ENCODE data around the gene POLR2J.
"Not testable (repeated sequence)": the region's sequence is repeated elsewhere in the genome, so short reads cannot be mapped to it uniquely, and the experiment has no call there.

The POLR2J gene

DNA sequence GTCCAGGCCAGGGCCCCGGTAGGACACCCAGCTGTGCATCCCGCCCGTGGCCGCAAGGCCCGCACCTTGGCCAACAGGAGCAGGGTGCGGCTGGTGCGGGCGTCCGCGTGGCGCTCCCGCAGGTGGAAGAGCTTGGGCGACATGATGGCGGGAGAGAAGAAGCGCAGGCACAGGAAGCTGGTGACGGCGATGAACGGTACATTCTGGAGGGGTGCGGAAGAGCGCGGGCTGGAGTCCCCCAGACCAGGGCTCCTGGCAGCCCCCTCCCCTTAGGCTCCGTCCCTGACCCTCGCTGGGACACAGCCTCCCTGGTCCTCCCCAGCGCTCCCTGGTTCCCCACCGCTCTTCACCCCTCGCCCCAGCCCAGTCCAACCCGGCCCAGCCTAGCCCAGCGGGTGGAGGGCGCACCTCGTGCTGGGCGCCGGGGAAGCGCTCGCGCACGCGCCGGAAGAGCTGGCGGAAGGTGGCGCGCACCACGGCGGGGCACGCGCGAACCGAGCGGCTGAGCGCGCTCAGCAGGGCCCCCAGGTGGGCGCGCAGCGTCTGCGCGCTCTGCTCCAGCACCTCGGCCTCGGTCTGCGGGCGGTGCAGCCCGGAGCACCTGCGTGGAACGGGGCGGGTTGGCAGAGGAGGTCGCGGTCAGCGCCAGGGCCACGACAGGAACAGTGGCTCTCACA is 15.9 kb upstream of the POLR2J start:
- DNase-seq, result not testable (repeated sequence)

DNA sequence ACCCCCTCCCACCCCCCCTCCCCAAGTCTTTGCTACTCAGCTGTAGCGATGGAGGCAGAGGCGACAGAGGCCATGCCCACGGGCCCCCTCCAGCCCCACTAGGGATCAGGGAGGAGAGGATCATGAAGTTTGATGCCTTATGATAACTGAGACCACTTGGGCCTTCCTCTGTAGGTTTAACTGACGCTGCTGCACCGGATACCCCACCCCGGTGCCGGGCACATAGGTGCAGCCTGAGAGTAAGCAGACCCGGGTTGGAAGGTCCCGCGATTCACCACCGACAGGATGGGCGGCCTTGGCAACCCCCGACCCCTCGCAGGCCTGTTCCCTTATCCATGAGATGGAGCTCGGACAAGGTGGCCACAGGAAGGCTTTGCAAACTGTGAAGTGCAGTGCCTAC is 15.3 kb upstream of the POLR2J start:
- DNase-seq, result not testable (repeated sequence)

DNA sequence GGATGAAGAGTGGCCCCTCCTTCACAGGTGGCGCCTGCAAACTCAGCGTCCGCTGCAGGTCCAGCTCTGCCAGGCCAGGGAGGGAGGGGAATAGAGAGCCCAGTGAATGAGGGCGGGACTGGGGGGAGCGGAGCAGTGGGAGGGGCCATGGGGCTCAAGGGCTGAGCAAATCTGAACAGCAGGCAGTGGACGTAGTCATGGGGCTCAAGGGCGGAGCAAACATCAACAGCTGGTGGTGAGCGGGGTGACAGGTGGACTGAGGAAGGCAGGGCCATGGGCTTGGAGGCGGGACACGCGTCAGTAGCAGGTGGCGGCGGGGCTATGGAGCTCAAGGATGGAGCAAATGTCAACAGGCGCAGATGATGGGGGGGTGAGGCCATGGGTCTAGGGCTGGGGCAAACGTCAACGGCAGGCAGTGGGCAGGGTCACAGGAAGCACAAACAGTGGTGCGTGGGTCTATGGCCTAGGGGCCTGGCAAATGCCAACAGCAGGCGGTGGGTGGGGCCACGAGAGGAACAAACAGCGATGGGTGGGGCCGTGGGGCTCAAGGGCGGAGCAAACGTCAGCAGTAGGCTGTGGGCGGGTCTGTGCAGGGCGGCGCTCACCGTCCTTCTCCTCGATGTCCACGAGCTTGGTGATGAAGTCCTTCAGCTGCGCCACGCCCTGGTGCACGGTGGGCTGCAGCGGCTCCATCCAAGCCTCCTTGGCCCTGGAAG is 14.7 kb upstream of the POLR2J start:
- DNase-seq, result not testable (repeated sequence)

GRCh38 chr7:102490529-102491075 is 11.9 kb upstream of the POLR2J start:
- not testable (repeated sequence) for DNase-seq

GRCh38 chr7:102484317-102484716 is 5.6 kb upstream of the POLR2J start:
- DNase-seq, result not testable (repeated sequence)

- not testable (repeated sequence) for DNase-seq
These were observed 3.2 kb upstream of the POLR2J start for GRCh38 chr7:102481962-102482361.

DNA sequence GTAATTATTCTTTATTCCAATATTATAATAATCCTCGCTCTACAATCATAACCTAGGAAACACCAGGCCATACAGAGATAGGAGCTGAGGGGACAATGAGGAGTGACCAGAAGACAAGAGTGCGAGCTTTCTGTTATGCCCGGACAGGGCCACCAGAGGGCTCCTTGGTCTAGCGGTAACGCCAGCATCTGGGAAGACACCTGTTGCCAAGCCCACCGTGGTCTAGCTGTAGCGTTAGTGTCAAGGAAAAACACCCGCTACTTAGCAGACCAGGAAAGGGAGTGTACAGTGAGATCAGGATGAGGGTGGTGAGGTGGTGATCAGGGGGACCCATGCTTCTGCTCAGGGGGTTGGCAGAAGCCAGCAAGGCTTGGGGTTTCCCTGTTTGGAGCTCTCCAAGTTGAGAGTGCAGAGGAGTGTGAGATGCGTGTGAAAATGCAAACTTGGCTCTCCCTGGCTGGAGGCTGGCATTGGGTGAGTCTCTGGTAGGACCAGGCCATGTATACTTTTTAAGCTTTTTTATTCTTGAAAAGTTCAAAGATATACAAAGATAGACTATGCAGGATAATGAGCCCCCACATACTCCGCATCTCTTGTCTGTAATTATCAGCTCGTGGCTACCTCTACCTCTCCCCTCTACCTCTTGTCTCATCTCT is 1.4 kb upstream of the POLR2J start:
- not testable (repeated sequence) for DNase-seq

DNA sequence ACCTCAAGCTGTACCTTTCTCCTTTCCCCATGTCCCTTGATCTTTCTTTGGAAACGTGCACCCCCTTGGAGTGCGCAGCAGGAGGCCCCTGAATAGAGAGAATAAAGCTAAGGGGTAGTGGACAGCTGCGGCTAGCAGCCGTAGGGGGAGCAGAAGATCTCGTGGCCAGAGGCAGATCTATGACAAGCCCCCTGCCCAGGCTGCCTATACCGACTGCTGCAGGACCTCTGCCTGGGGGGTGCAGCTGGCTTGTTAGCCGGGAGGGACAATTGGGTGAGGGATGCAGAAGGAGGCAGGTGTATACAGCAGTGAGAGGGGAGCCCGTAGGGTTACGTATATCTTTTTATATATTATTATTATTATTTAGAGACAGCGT is 475 bp upstream of the POLR2J start:
- DNase-seq, result not testable (repeated sequence)

- not testable (repeated sequence) for DNase-seq
These were observed 3.8 kb downstream of the POLR2J start for GRCh38 chr7:102474736-102475435.

- DNase-seq, result not testable (repeated sequence)
These were observed 4.6 kb downstream of the POLR2J start for GRCh38 chr7:102474116-102474515.

GRCh38 chr7:102473271-102473991 is 5.3 kb downstream of the POLR2J start:
- DNase-seq, result no peak

- no peak for DNase-seq
These were observed 6.3 kb downstream of the POLR2J start for GRCh38 chr7:102472126-102473041.

DNA sequence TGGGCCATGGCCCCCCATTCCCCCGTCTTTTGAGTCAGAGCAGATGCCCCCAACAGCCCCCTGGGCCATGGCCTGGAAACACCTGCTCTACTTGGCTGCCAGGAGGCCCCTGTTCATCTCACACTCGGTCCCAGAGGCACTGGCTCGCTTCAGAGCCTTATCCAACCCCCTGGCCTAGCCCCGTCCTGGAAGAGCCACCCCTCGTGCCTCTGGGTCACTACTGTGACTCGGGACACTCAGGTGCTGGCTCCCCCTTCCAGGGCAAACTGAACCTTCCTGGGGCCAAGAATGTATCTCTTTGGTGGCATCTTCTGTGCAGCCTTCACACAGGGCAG is 7.0 kb downstream of the POLR2J start:
- DNase-seq, result no peak

DNA sequence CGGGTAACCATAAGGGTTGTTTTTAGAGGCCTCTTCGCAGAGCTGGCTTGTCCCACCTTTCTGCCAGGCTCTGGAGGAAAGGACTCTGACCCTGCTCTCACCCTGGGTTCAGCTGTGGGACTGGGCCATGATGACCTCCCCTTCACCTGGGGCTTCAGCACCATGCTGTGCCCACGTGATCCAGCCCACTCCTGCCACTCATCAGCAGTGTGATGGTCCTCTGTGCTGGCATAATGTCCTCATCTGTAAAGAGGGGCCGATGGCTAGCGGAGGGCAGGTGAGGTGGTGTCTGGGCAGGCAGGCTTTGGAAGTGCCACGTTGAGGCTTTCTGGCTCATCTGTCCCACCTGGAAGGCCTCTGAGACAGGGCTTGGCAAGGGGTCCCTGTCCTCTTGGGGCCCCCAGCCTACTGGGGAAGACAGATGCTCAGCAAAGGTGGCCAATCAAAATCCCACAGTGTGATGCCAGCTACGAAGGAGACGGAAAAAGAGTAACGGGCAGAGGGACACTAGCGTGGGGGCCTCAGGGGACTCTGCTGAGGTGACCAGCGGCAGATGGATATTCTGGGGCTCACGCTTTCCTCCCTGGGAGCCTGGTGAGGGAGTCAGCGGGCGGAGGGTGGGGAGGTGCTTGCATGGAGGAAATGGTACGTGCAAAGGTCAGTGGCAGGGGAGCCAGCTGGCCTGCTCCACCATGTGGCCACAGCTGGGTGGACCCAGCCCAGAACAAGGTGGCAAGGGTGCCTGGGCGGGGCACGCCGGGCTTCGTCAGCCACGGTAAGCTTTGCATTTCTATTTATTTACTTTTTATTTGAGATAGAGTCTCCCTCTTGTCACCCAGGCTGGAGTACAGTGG is 8.5 kb downstream of the POLR2J start:
- no peak for DNase-seq

GRCh38 chr7:102469351-102469971 is 9.3 kb downstream of the POLR2J start:
- no peak for DNase-seq

GRCh38 chr7:102468478-102469350 is 10.0 kb downstream of the POLR2J start:
- DNase-seq, result no peak

DNA sequence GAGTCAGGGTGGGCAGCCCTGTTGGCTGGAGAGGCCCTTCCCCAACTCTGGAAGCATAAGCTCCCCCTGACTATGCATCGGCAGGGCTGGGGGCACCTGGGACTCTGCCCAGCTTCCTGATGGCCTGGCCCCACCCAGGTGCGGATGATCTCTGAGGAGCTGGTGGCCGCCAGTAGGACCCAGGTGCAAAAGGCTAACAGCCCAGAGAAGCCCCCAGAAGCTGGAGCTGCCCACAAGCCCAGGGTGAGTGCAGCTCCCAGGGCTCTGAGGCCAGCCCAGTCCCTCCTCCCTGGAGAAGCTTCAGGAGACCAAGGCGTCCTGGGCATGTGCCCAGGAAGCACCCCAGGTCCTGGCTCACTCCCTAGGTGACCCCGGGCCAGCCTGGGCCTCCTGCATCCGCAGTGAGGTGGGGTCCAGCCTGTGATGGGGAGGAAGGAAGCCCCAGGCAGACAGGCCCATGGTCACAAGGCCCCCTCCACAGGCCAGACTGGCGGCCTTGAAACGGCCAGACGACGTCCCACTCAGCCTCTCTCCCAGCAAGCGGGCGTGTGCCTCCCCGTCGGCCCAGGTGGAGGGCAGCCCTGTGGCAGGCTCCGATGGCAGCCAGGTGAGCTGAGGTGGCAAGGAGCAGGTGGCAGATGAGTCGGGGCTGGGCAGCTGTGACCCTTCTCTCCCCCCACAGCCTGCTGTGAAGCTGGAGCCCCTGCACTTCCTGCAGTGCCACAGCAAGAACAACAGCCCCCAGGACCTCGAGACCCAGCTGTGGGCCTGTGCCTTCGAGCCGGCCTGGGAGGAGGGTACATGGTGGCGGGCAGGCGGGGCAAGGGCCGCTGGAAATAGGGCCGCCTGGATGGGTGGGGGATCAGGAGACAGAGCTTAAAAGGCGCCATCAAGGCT is 10.9 kb downstream of the POLR2J start:
- no peak for DNase-seq

DNA sequence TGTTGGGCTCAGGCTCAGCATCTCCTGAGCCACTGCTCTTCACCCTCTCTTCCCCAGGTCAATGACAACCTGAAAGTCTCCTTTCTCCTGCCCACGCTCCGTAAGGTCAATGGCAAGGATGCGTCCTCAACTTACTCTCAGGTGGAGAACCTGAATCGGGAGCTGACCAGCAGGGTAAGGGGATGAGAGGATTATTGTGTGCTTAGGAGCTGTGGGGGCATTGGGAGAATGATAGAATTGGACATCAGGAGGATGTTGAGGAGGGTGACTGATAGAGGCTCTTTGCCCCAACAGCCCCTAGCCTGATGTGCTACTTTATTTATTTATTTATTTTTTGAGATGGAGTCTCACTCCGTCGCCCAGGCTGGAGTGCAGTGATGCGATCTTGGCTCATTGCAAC is 12.6 kb downstream of the POLR2J start:
- no peak for DNase-seq
